ENCODE data around the gene TNPO2. TPM values are rescaled to one million over a fixed set of nuclear protein-coding genes. Genes with fewer than 3 reads are reported as not detected.

Gene TNPO2
- total and polyA plus RNA-seq, 2 of the 13 experiments (the other 11 are each of a cell fraction or from before 2014, with no cell fraction given), result 31.7 to 61.0 TPM

- TF ChIP-seq CEBPZ (IDR thresholded peaks at IDR 0.05; ENCODE audit: low read length), result no peak
- TF ChIP-seq STAT5B (CRISPR knock-in tag; IDR thresholded peaks at IDR 0.05), result no peak
- no peak for TF ChIP-seq ZNF232 (CRISPR knock-in tag; IDR thresholded peaks at IDR 0.05; ENCODE audit: borderline replicate concordance)
- no peak for TF ChIP-seq ETV6 (CRISPR knock-in tag; conservative IDR thresholded peaks at IDR 0.05)
- no peak for TF ChIP-seq GFI1 (CRISPR knock-in tag; IDR thresholded peaks at IDR 0.05; ENCODE audit: borderline replicate concordance)
- TF ChIP-seq ZNF549 (CRISPR knock-in tag; IDR thresholded peaks at IDR 0.05), result no peak
- TF ChIP-seq IKZF1 (IDR thresholded peaks at IDR 0.05), result no peak
- TF ChIP-seq ZNF207 (IDR thresholded peaks at IDR 0.05; ENCODE audit: borderline replicate concordance), result no peak
- peak; percentile 72; the same call in 1 of the 2 replicates for TF ChIP-seq RFXAP (CRISPR knock-in tag; IDR thresholded peaks at IDR 0.05; ENCODE audit: borderline replicate concordance)
- no peak for TF ChIP-seq ARID2 (CRISPR knock-in tag; IDR thresholded peaks at IDR 0.05; ENCODE audit: borderline replicate concordance)
- no peak for TF ChIP-seq ZNF570 (CRISPR knock-in tag; IDR thresholded peaks at IDR 0.05; ENCODE audit: borderline replicate concordance)
- TF ChIP-seq ZNF652 (CRISPR knock-in tag; IDR thresholded peaks at IDR 0.05; ENCODE audit: borderline replicate concordance, low read depth), result no peak
- peak; percentile 52; the same call in 1 of the 2 replicates for TF ChIP-seq ZNF768 (CRISPR knock-in tag; IDR thresholded peaks at IDR 0.05)
- no peak; the same call in 1 of the 2 replicates for TF ChIP-seq ZBTB14 (CRISPR knock-in tag; IDR thresholded peaks at IDR 0.05)
- peak; percentile 87 for TF ChIP-seq ZNF792 (CRISPR knock-in tag; IDR thresholded peaks at IDR 0.05)
- peak; percentile 99 for TF ChIP-seq CREM (IDR thresholded peaks at IDR 0.05)
- TF ChIP-seq CREM (CRISPR knock-in tag; IDR thresholded peaks at IDR 0.05), result peak; percentile 92
- peak; percentile 92 for TF ChIP-seq SIN3B (IDR thresholded peaks at IDR 0.05; ENCODE audit: low read length)
- TF ChIP-seq ZNF550 (CRISPR knock-in tag; IDR thresholded peaks at IDR 0.05; ENCODE audit: borderline replicate concordance), result no peak
- TF ChIP-seq BORCS8-MEF2B (CRISPR knock-in tag; IDR thresholded peaks at IDR 0.05), result peak; percentile 37; the same call in 1 of the 2 replicates
- no peak for TF ChIP-seq ZNF709 (CRISPR knock-in tag; IDR thresholded peaks at IDR 0.05)
- TF ChIP-seq PRPF4 (IDR thresholded peaks at IDR 0.05; ENCODE audit: low read depth, low read length, poor library complexity, severe bottlenecking), result no peak
- TF ChIP-seq NR2C2 (CRISPR knock-in tag; IDR thresholded peaks at IDR 0.05; ENCODE audit: borderline replicate concordance), result peak; percentile 65
- TF ChIP-seq SOX6 (IDR thresholded peaks at IDR 0.05), result no peak
- peak; percentile 67 for TF ChIP-seq SOX6 (CRISPR knock-in tag; IDR thresholded peaks at IDR 0.05)
- no peak for TF ChIP-seq KDM3A (CRISPR knock-in tag; IDR thresholded peaks at IDR 0.05; ENCODE audit: low read depth)
- 0 out of 2 replicates have a peak, but pooled peaks have one; percentile 48 for TF ChIP-seq ZNF572 (CRISPR knock-in tag; IDR thresholded peaks at IDR 0.05)
- no peak for TF ChIP-seq ATF5 (CRISPR knock-in tag; IDR thresholded peaks at IDR 0.05; ENCODE audit: low read depth)
Observed at GRCh38 chr19:12696366-12697335, 27.1 kb downstream of the TNPO2 start, which contains the start of gene FBXW9 (continued).
